ENCODE results near the gene TLK2.

DNA sequence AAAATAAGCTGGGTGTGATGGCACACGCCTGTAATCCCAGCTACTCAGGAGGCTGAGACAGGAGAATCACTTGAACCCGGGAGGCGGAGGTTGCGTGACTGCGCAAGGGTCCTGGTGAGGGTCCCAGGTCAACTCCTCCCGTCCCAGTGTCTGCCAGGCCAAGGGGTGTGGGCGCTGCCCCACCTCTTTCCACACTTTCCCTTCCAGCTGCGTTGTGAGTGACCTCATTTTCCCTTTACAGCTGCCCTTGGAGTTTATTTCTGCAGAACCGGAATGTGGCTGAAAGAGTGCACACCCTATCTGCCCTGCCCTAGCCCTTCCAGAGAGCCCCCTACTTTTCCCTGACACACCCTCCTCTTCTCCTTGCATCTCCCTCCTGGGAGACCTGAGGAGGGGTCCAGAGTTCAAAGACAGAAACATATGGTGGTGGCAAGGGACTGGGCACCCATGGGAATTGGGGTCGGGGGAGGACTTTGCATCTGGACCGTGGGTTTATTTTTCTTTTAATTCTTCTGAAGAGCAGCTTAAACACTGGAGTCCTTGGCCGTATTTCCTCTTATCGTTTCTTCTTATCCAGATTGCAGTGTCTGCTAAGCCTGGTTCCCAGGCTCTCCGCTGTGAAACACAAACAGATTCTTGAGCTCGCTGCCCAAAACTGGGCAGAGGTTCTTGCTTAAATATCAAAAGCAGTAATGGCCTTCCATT, 169.8 kb downstream of the TLK2 start:
- no peak for TF ChIP-seq GATA2 (IDR thresholded peaks at IDR 0.05; ENCODE audit: low read depth, low read length)
- TF ChIP-seq GATA3 (IDR thresholded peaks at IDR 0.05; ENCODE audit: low read depth, low read length) = no peak

All from SH-SY5Y (cell line).